Measurements from ENCODE around the gene UTP25.

UTP25 gene

GRCh38 chr1:209830722-209831121 is 3.0 kb downstream of the UTP25 start:
- no peak overlapping the region for H3K27ac ChIP-seq
- TF ChIP-seq ZFX (IDR thresholded peaks at IDR 0.05), result no peak
- no peak for TF ChIP-seq CTCF (conservative IDR thresholded peaks at IDR 0.05)

GRCh38 chr1:209831615-209832014 is 3.8 kb downstream of the UTP25 start:
- TF ChIP-seq CTCF (conservative IDR thresholded peaks at IDR 0.05) (no peak), ZFX (IDR thresholded peaks at IDR 0.05) (no peak)
- H3K27ac ChIP-seq, result no peak overlapping the region

DNA sequence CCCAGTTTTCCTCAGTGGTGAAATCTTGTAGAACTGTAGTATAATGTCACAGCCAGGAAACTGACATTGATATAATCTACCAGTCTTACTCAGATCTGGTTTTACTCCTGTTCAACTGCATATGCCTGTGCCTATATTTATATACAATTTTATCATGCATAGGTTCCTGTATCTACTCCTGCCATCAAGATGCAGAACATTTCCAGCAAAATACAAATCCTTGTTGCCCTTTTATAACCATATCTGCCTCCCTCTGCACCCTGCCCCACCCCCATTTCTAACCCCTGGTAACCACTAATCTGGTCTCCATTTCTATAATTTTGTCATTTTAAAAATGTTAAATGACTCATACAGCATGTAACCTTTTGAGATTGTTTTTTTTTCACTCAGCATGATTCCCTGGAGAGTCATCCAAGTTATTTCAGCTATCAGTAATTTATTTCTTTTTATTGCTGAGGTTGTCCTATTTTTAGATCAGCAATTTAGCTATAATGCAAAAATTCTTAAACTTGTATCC is 8.1 kb downstream of the UTP25 start:
- no peak overlapping the region for H3K27ac ChIP-seq
- TF ChIP-seq CTCF (conservative IDR thresholded peaks at IDR 0.05) (no peak), ZFX (IDR thresholded peaks at IDR 0.05) (no peak)

GRCh38 chr1:209837671-209838070 is 9.9 kb downstream of the UTP25 start:
- TF ChIP-seq CTCF (conservative IDR thresholded peaks at IDR 0.05) (no peak), ZFX (IDR thresholded peaks at IDR 0.05) (no peak)

DNA sequence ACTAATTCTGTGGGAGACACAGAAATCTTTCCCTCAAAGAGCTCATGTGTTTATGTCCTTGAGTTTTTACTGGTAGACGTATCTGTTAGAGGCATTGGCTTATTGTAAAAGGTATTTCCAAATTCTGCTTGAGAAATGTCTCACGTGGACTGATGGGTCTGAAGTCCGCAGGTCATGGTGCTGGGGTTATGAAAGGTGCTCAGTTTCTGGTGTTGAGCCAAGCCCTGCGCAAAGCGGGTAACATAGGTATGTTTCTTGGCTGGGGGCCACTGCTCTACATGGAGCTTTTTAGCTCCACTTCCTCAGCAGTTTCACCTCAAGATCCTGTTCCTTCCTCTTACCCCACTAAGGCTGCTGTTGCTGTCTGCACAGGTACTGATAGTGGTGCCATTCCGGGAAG is 10.8 kb downstream of the UTP25 start:
- TF ChIP-seq CTCF (conservative IDR thresholded peaks at IDR 0.05) (no peak), ZFX (IDR thresholded peaks at IDR 0.05) (no peak)
- no peak overlapping the region for H3K27ac ChIP-seq

More at GRCh38 chr1:209837671-209838070, 9.9 kb downstream of the UTP25 start:
- H3K27ac ChIP-seq, result no peak overlapping the region

- H3K27ac ChIP-seq, result no peak overlapping the region
- TF ChIP-seq CTCF (conservative IDR thresholded peaks at IDR 0.05) (no peak), ZFX (IDR thresholded peaks at IDR 0.05) (no peak)
These were observed 12.2 kb downstream of the UTP25 start for GRCh38 chr1:209839875-209840546.

DNA sequence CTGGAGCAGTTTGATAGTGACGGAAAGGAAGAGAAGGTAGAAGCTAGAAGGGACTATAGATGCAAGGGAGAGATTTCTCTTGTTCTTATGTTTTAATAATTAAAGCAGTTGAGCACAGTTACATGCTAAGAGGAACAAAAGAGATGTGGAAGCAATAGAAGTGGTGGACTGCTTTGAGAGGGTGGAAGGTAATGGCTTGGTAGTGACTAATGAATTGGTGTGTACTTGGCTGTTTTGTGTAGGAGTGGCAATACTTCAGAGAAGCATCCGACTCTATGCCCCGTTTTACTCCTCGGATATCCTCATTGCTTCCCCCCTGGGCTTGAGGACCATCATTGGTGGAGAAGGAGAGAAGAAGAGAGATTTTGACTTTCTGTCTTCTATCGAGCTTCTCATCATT is 12.8 kb downstream of the UTP25 start:
- no peak for TF ChIP-seq ZFX (IDR thresholded peaks at IDR 0.05)
- H3K27ac ChIP-seq, result no peak overlapping the region

Data from C4-2B (cell line).